K562 (cell line): ENCODE results near the gene ZNF805. TPM values are rescaled to one million over a fixed set of nuclear protein-coding genes. Genes with fewer than 3 reads are reported as not detected.

Source experiments
- ATF1 ChIP-seq, 2 experiments: fragments of 450-650 bp in 1 of 2; IDR thresholded peaks; 2 replicates each; pipeline ENCODE4 v1.6.1; 2016; ENCODE audit warnings: missing compliant biosample characterization in 1 of 2, missing genetic modification characterization in 1 of 2
- ATF4 ChIP-seq: fragments of 450-650 bp; formaldehyde crosslinking; IDR thresholded peaks from 2 replicates; pipeline ENCODE4 v1.4.0; 2022; ENCODE audit warnings: mild to moderate bottlenecking, moderate library complexity
- BDP1 ChIP-seq: IDR thresholded peaks from 3 replicates; pipeline ENCODE4 v1.6.1; 2011; ENCODE audit not compliant: insufficient read length, insufficient read depth
- BRF1 ChIP-seq: IDR thresholded peaks from 3 replicates; pipeline ENCODE4 v1.6.1; 2011; ENCODE audit warnings: borderline replicate concordance, mild to moderate bottlenecking; ENCODE audit not compliant: insufficient read length; ENCODE audit errors: extremely low read depth
- CAMTA2 ChIP-seq: fragments of 250-450 bp; sonication (Bioruptor Pico); conservative IDR thresholded peaks from 2 replicates; pipeline ENCODE4 v1.5.1; 2022
- CC2D1A ChIP-seq: fragments of 450-650 bp; IDR thresholded peaks from 2 replicates; pipeline ENCODE4 v1.6.1; 2017; ENCODE audit warnings: mild to moderate bottlenecking
- KLF10 ChIP-seq: fragments of 250-450 bp; sonication (Bioruptor Pico); IDR thresholded peaks from 2 replicates; pipeline ENCODE4 v1.6.1; 2021; ENCODE audit warnings: matching md5 sums
- MTA1 ChIP-seq: fragments of 450-650 bp; IDR thresholded peaks from 2 replicates; pipeline ENCODE4 v1.6.1; 2017; ENCODE audit warnings: borderline replicate concordance
- NCOR1 ChIP-seq: fragments of 450-650 bp; IDR thresholded peaks from 2 replicates; pipeline ENCODE4 v1.6.1; 2016; ENCODE audit warnings: mild to moderate bottlenecking, moderate library complexity
- OTX1 ChIP-seq: fragments of 450-650 bp; formaldehyde crosslinking; IDR thresholded peaks from 2 replicates; pipeline ENCODE4 v1.4.0; 2022; ENCODE audit warnings: mild to moderate bottlenecking
- RAD21 ChIP-seq, 2 experiments: fragments of 250-450 bp in 1 of 2; fragments of 450-650 bp in 1 of 2; sonication (Bioruptor Pico) in 1 of 2; formaldehyde crosslinking in 1 of 2; IDR thresholded peaks in 1 of 2; conservative IDR thresholded peaks in 1 of 2; 2 replicates each; pipeline versions ENCODE4 v1.4.0 to v1.8.0; 2020 to 2022; ENCODE audit warnings: mild to moderate bottlenecking in 2 of 2, moderate library complexity in 1 of 2
- RBM15 ChIP-seq: fragments of 200-400 bp; formaldehyde crosslinking; IDR thresholded peaks from 2 replicates; pipeline ENCODE4 v1.6.1; 2018; ENCODE audit warnings: mild to moderate bottlenecking, low read length, moderate library complexity; ENCODE audit not compliant: insufficient read depth
- RBM17 ChIP-seq: fragments of 200-400 bp; formaldehyde crosslinking; IDR thresholded peaks from 2 replicates; pipeline ENCODE4 v1.6.1; 2017; ENCODE audit warnings: low read depth, mild to moderate bottlenecking, low read length, borderline replicate concordance
- USF2 ChIP-seq: sonication (generic); formaldehyde crosslinking; IDR thresholded peaks from 2 replicates; pipeline ENCODE4 v1.5.0; 2020; ENCODE audit warnings: missing genetic modification reagents
- ZBTB11 ChIP-seq, 3 experiments: fragments of 200-800 bp in 1 of 3; fragments of 250-450 bp in 1 of 3; fragments of 450-650 bp in 1 of 3; sonication (Bioruptor Pico) in 1 of 3; sonication (Bioruptor generic) in 1 of 3; formaldehyde crosslinking in 1 of 3; IDR thresholded peaks; 2 replicates each; pipeline versions ENCODE4 v1.6.1 to v1.8.0; 2016 to 2022; ENCODE audit warnings: mild to moderate bottlenecking in 2 of 3, missing genetic modification characterization in 2 of 3, missing compliant biosample characterization in 1 of 3, moderate library complexity in 1 of 3
- ZBTB5 ChIP-seq: fragments of 450-650 bp; IDR thresholded peaks from 2 replicates; pipeline ENCODE4 v1.6.1; 2017; ENCODE audit warnings: antibody characterized with exemption
- ZBTB9 ChIP-seq: fragments of 450-650 bp; formaldehyde crosslinking; IDR thresholded peaks from 2 replicates; pipeline ENCODE4 v1.4.0; 2020; ENCODE audit warnings: mild to moderate bottlenecking, moderate library complexity
- ZFP36 ChIP-seq: fragments of 150-350 bp; IDR thresholded peaks from 2 replicates; pipeline ENCODE4 v1.6.1; 2018; ENCODE audit warnings: low read length, low read depth; ENCODE audit not compliant: partially characterized antibody
- ZNF764 ChIP-seq: fragments of 250-450 bp; sonication (Bioruptor Pico); IDR thresholded peaks from 2 replicates; pipeline ENCODE4 v1.4.0; 2020; ENCODE audit warnings: low read depth, mild to moderate bottlenecking, moderate library complexity
- polyA plus RNA-seq, 8 experiments: library from polyadenylated mRNA; depleted of rRNA in 4 of 8; stranded (reverse) in 5 of 8; unstranded in 3 of 8; fragments of >200 nt; fragmentation: Nextera tagmentation in 2 of 8; fragmentation: Illumina TruSeq in 1 of 8; extraction: Ambion mirVana in 2 of 8; extraction: Trizol in 1 of 8; gene quantifications; 2 replicates each; pipeline versions ENCODE4 v1.2.1 to v1.2.3, GENCODE V29; 2011 to 2014; ENCODE audit warnings: inconsistent platforms in 1 of 8, missing spikeins in 1 of 8
- total RNA-seq, 7 experiments: library from RNA; depleted of rRNA in 6 of 7; stranded (reverse); fragments of >200 nt in 6 of 7; fragmentation: Illumina TruSeq in 2 of 7; extraction: Trizol in 2 of 7; gene quantifications; 2 replicates each; pipeline versions ENCODE4 v1.2.1 to v1.2.3, GENCODE V29; 2011 to 2021; ENCODE audit warnings: low replicate concordance in 1 of 7

Gene ZNF805
- total and polyA plus RNA-seq, 9 of the 15 experiments (the other 6 are each of a cell fraction or from before 2014, with no cell fraction given): 0.32 to 6.7 (median 3.9) TPM

DNA sequence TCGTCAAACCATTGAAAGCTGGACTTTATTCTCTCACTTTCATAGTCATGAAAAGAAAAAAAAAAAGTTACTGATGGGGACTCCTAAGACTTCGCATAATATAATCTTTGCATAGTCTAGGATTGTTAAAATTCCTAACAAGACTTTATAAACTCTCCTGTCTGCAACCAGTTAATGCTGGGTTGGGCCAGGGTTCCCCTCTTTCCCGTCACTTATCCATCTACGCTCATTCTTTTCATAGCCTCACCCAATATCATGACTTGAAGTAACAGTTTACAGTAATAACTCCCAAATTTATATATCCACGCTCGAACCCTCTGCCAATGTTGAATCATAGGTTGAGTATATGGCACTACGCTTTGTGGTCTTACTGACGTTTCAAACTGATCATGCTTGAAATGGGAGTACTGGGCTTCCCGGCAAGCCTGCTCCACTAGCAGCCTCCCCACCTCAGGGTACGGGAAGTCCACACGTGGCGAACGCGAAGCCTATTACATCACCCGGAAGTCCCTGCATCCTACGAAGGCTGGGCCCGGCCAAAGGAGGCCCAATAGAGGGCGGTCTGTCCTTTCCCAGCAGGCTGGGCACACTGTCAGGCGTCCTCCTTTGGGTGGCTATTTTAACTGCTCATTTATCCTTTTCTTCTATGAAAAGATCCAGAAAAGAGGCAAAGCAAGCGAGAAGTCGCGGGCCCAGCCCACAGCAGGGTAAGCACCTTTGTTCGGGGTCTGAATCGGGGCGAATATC lies 39.2 kb downstream of the ZNF805 start (continued):
- TF ChIP-seq ZBTB5 (no peak), BRF1 (no peak), ZNF764 (no peak), ZFP36 (no peak), ZBTB9 (CRISPR knock-in tag) (no peak), MTA1 (no peak), ATF4 (CRISPR knock-in tag) (peak; percentile 97), NCOR1 (no peak), CC2D1A (no peak), RBM15 (no peak), ATF1 (CRISPR knock-in tag; IDR thresholded peaks at IDR 0.05) (no peak; the same call in 1 of the 2 replicates), ATF1 (tag; IDR thresholded peaks at IDR 0.05) (no peak), OTX1 (no peak), CAMTA2 (CRISPR knock-in tag) (no peak), ZBTB11 (CRISPR knock-in tag; IDR thresholded peaks at IDR 0.05) (peak in 1 of 3 experiments; percentile 64; a peak in 2 of 6 replicates), KLF10 (CRISPR knock-in tag) (no peak; the same call in 1 of the 2 replicates), BDP1 (no peak), RBM17 (no peak), RAD21 (CRISPR knock-in tag; conservative IDR thresholded peaks at IDR 0.05 in 1 of 2, IDR thresholded peaks at IDR 0.05 in 1 of 2) (peak; percentile 32 to 57), USF2 (CRISPR knock-in tag) (peak; percentile 63)
